GM18499 (cell line): ENCODE results near the gene PPP1R15A.
"Not testable (repeated sequence)": the region's sequence is repeated elsewhere in the genome, so short reads cannot be mapped to it uniquely, and the experiment has no call there.

Experiments
- ATAC-seq: cut with Tn5 transposase; IDR thresholded peaks from one replicate; pipeline ENCODE4 v1.9.1; 2021; ENCODE audit warnings: moderate number of reproducible peaks; ENCODE audit not compliant: insufficient read depth, unreplicated experiment

The PPP1R15A gene

DNA sequence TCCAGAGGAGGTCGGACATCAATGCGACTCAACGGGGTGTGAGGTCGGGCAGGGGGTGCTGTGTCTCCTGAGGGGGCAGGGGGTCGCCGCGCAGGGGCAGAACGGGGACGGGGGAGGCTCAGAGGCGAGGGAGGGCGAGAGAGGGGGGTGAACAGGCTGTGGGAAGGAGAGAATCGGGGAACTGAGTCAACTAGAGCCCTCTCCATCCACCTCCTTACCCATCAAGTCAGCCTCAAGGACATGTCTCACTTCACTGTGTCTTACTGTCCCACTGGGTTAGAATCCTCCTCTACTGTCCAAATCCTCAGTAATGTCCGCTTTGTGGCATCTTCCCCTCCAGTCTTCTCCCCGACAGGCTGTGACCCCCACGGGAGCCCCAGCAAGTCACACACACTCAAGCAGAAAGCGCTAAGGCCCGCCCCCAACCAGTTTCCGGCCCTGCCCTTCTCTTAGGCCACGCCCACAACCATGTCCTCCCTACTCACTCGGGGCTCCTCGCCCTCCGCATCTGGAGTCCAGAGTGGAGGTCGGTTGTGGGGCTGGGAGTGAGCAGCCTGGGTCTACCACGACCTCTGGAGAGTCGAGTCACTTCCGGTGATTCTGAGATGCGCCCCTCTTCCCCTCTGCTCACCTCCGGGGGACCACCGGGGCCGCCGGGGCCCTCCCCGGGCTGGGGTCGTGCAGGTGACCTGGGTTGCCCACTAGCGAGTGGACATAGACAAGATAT is 13.1 kb upstream of the PPP1R15A start:
- ATAC-seq, result no peak

DNA sequence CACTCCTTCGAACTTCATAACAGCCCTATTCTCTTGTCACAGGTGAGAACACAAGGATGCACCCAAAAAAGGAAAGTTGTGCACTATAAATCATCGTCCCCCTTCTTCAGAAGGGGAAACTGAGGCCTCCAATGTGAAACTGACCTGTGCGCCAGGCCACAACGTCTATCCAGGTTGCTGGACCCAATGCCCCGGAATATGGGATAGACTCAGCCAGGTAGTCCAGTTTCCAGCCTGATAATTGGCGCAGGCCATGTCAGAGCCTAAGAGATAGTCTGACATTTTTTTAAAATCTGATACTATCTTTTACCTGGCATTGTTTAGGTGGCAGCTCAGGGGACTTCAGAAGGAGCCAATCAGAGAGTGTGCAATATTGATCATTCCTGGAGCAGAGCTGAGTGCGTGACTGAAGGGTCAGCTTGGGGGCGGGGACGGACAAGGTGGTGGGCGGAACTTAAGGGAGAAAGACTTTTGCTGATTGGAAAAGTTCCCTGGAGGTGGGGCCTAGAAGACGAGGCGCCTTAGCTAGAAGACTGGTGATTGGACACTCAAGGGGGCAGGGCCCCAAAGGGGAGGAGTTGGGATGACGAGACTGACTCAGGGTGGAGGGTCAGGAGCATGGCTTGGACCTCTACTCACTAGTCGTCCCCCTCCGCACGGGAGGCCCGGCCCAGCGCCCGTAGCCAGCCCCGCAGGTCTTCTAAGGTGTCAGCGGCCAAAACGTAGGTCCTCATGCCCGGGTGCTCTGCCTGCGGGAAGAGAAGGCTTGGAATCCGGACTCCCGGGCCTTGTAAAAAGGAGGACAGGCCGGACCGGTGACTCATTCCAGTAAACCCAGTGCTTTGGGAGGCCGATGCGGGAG is 12.3 kb upstream of the PPP1R15A start:
- no peak for ATAC-seq

DNA sequence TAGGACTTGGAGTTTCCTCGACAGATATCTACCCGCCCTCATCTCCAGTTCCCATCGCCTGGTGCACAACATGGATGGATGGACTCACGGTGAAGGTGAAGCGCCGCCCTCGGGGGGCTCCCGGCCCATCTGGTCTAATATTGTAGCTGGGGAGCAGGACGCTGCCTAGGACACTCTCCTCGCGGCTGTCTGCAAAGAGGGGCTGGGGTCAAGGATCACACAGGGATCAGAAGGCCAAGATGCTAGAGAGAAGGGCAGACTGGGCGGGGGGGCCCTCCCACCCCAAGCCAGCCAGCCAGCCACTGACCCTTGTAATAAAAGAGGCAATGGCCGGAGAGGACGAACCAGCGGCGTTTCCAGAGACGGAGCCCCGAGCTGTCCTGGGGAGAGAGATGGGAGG is 10.9 kb upstream of the PPP1R15A start:
- no peak for ATAC-seq

DNA sequence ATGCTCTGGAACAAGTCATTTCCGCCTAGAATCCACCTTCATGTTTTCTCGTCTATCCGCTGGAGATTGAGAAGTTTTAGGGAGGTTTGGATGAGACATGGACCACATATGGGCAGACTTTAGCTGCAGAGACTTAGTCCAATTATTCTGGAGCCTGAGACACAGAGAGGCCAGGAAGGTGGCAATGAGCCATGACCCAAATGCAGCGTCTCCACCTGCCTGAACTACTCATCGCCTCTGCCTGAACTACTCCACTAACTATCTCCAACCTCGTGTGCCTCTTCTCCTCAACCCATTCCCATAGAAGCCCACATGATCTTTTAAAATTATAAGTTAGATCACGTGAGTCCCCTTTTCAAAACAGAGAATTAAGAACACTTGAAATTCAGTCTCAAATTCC is 9.4 kb upstream of the PPP1R15A start:
- no peak for ATAC-seq

DNA sequence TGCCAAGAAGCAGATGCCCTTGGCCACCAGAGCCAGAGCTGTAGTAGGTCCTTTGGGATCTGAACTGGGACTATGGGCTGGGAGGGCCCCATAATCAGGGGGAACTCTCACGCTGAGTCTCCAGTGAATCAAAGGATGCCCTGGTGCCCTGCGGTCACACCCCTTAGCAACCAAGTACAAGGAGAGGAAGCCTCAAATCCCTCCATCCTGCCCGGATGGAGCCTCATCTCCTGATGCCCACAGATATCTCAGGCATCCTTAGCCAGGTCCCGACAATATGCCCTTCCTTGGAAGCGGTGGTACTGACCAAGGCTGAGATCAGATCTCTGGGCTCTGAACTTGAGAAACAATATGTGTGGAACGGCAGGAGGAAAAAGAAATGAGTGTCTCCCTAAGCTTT is 5.5 kb upstream of the PPP1R15A start:
- ATAC-seq, result no peak

DNA sequence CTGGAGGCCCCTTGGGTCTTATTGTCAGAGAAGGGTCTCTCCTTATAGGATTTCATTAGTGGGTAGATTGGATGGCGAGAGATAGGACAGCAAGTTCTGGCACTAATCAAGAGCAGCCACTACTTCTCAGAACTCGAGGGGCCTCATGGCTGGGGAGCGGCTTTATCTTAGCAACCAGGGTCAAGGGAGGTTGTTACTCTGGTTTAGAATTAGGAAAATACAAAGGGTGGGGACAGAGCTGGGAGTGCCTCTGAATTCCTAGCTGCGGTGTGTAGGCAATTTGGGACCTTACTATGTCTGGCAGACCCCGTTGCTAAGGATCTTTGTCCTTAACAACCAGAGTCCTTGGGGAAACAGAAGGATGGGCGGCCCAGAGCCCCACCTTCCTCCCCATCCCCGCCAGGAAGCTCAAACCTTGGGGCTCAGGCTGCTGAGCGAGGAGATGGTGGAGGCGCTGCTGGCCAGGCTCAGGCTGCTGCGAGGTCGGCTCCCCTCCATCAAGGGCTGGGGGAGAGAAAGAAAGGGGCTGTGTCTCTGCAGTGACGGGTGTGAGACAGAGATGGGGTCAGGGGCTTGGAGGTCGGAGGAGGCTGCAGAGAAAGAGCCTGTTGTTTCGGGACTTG is 5.0 kb upstream of the PPP1R15A start:
- no peak for ATAC-seq

DNA sequence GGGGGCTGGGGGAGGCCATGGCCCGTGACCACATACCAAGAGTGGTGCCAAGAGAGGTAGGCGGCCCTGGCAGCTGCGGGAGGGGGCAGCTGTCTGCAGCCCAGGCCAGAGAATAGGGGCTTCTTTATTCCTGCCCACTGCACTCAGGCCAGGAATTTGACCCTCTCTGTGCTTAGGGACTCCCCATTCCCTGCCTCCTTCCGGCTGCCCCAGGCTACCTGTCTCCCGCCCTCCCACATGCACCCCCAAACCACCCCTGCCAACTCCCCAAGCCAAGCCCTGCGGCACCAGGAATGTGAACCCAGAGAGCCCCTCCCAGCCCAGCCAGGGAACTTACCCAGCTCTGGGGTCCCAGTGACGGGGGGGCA is 4.5 kb upstream of the PPP1R15A start:
- no peak for ATAC-seq

DNA sequence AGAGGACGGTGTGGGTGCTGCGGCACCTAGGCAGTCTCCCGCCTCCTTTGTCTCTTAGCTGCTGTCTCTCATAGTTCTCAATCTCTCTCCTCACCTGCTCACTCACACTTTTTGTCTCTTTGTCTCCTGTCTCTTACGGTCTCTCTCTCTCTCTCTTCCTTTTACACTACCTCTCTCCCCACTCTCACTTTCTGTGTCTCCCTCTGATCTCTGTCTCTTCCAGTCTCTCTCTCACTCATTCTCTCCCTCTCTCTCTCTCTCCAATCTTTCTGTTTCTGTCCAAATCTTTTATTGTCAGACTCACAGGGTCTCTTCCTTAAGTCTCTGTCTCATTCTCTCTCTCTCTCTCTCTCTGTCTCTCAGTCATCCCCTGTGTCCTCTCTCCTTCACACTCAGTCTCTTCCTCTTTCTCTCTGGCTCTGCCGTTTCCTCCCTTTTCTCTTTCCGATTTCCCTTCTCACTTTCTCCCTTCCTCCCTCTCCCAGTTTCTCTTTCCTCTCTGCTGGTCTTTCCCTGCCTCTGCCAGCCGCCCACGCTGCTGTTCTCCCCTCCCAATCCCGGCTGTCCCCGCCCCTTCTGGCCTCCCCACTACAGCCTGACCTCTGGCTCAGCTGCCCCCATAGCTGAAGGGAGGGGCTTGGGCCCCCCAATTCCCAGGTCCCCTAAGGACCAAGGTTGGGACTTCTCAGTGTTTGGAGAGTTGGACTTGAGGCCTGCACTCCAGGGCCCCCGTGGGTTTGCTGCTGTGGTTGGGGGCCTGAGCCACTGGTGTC is 3.9 kb upstream of the PPP1R15A start, which contains the start of gene PLEKHA4:
Gene PLEKHA4 (minus strand): TSS at position 504 of the 773 bp plus-strand sequence. CDS start 997 bp downstream, outside the sequence.
- no peak for ATAC-seq

DNA sequence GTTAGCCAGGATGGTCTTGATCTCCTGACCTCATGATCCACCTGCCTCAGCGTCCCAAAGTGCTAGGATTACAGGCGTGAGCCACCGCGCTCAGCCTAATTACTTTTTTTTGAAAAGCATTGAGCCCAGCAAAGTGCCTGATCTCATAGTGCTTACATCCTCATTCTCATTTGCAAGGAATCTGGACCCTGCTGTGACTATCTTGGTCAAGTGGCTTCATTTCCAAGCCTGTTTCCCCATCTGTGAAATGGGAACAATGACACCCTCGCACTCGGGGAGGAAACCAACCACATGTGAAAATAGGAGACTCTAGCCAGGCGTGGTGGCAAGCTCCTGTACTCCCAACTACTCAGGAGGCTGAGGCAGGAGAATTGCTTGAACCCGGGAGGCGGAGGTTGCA is 2.2 kb upstream of the PPP1R15A start:
- ATAC-seq, result no peak

DNA sequence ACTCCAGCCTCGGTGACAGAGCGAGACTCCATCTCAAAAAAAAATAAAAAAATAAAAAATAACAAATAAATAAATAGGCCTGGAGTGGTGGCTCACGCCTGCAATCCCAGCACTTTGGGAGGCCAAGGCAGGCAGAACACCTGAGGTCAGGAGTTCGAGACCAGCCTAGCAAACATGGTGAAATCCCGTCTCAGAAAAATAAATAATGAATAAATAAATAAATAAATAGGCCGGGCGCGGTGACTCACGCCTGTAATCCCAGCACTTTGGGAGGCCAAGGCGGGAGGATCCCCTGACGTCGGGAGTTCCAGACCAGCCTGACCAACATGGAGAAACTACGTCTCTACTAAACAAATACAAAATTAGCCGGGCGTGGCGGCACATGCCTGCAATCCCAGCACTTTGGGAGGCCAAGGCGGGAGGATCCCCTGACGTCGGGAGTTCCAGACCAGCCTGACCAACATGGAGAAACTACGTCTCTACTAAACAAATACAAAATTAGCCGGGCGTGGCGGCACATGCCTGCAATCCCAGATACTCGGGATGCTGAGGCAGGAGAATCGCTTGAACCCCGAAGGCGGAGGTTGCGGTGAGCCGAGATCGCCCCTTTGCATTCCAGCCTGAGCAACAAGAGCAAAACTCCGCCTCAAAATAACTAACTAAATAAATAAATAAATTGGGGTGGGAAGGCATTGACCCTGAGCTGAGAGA is 595 bp upstream of the PPP1R15A start:
- ATAC-seq, result not testable (repeated sequence)

DNA sequence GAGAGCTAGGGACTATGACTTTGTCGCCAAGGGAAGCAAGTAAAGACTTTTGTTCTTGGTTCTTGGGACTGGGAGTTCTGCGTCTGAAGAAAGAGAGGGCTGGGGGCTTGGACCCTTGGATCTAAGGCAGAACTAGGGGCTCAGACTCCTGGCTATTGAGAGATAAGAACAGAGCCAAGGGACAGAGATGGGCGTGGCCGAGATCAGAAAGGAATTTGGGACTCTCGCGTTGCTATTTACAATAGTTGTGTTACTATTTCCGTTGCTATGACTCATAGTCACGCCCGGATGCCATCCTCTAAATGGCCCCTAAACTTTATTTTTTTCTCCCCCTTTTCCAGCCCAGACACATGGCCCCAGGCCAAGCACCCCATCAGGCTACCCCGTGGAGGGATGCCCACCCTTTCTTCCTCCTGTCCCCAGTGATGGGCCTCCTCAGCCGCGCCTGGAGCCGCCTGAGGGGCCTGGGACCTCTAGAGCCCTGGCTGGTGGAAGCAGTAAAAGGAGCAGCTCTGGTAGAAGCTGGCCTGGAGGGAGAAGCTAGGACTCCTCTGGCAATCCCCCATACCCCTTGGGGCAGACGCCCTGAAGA is 759 bp downstream of the PPP1R15A start:
- ATAC-seq, result no peak

DNA sequence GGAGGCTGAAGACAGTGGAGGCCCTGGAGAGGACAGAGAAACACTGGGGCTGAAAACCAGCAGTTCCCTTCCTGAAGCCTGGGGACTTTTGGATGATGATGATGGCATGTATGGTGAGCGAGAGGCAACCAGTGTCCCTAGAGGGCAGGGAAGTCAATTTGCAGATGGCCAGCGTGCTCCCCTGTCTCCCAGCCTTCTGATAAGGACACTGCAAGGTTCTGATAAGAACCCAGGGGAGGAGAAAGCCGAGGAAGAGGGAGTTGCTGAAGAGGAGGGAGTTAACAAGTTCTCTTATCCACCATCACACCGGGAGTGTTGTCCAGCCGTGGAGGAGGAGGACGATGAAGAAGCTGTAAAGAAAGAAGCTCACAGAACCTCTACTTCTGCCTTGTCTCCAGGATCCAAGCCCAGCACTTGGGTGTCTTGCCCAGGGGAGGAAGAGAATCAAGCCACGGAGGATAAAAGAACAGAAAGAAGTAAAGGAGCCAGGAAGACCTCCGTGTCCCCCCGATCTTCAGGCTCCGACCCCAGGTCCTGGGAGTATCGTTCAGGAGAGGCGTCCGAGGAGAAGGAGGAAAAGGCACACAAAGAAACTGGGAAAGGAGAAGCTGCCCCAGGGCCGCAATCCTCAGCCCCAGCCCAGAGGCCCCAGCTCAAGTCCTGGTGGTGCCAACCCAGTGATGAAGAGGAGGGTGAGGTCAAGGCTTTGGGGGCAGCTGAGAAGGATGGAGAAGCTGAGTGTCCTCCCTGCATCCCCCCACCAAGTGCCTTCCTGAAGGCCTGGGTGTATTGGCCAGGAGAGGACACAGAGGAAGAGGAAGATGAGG is 1.5 kb downstream of the PPP1R15A start:
- ATAC-seq, result no peak

DNA sequence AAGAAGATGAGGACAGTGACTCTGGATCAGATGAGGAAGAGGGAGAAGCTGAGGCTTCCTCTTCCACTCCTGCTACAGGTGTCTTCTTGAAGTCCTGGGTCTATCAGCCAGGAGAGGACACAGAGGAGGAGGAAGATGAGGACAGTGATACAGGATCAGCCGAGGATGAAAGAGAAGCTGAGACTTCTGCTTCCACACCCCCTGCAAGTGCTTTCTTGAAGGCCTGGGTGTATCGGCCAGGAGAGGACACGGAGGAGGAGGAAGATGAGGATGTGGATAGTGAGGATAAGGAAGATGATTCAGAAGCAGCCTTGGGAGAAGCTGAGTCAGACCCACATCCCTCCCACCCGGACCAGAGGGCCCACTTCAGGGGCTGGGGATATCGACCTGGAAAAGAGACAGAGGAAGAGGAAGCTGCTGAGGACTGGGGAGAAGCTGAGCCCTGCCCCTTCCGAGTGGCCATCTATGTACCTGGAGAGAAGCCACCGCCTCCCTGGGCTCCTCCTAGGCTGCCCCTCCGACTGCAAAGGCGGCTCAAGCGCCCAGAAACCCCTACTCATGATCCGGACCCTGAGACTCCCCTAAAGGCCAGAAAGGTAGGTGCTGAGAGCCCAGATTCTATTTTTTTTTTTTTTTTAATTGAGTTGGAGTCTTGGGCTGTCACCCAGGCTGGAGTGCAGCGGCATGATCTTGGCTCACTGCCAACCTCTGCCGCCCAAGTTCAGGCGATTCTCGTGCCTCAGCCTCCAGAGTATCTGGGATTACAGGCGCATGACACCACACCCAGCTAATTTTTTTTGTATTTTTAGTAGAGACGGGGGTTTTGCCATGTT is 2.3 kb downstream of the PPP1R15A start:
- no peak for ATAC-seq

DNA sequence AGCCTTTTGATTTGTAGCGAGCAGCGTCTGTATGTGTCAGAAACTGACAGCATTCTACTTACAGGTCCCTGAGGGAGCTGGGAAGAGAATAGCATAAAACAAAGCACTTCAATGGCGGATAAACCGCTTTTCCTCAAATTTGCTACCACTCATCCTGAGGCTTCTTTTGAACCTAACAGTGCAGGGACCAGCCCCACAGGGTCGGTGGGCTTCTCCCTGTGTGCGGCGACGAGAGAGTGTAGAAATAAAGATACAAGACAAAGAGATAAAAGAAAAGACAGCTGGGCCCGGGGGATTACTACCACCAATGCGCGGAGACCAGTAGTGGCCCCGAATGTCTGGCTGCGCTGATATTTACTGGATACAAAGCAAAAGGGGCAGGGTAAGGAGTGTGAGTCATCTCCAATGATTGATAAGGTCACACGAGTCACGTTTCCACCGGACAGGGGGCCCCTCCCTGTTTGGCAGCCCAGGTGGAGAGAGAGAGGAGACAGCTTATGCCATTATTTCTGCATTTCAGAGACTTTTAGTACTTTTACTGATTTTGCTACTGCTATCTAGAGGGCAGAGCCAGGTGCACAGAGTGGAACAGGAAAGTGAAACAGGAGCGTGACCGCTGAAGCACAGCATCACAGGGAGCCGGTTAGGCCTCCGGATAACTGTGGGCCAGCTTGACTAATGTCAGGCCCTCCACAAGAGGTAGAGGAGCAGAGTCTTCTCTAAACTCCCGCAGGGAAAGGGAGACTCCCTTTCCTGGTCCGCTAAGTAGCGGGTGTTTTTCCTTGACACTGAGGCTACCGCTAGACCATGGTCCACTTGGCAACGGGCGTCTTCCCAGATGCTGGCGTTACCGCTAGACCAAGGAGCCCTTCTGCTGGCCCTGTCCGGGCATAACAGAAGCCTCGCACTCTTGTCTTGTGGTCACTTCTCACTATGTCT is 4.1 kb downstream of the PPP1R15A start:
- not testable (repeated sequence) for ATAC-seq

DNA sequence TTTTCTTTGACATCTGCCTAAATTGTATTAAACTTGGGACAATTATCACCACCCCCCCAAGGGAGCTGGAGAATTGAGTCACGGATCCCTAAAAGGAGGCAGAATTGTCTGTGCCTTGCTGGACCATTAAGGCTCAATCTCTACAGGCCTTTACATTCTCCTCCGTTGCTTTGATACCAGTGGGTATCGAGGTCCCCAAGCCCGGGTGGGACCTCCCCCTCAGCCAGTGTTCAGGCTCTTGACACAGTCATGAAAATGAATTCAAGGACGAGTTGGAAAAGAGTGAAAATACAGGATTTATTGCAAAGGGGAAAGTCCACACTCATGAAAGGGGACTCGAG is 5.6 kb downstream of the PPP1R15A start:
- no peak for ATAC-seq

DNA sequence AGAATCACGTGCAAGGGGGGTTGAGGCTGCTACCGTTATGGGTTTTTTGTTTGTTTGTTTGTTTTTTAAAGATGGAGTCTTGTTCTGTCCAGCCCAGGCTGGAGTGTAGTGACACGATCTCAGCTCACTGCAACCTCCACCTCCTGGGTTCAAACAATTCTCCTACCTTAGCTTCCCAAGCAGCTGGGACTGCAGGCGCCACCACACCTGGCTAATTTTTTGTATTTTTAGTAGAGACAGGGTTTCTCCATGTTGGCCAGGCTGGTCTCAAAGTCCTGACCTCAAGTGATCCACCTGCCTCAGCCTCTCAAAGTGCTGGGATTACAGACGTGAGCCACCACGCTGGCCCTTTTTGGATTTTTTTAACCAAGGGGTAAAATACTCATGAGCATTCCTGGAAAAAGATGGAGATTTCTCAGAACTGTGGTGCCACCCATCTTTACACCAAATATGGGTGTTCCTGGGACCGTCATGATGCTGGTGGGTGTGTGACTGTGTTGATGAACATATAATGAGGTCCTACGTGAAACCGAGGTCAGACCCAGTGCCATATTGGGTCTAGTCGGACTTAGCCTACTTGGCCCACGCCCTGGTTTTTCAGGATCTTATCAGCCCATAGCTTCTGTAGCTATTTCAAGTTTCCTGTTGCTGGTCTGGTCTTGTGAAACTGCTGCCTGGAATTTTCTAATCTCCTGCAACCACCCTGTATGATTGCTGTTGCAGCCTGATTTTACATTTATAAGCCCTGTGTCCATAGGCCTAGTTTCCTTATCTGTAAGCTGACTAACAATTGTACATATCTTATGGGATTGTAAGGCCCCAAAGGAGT is 6.2 kb downstream of the PPP1R15A start:
- no peak for ATAC-seq
